ENCODE data around the gene MOB2. TPM values are rescaled to one million over a fixed set of nuclear protein-coding genes. Genes with fewer than 3 reads are reported as not detected.

MOB2 gene
- total RNA-seq, 1 experiment from 2014 or later, result 11.1 TPM

- no peak for DNase-seq (ENCODE audit: extremely low read depth, low read depth)
Observed at GRCh38 chr11:1459764-1460395, 26.7 kb downstream of the MOB2 start.

- DNase-seq (ENCODE audit: extremely low read depth, low read depth), result no peak
Observed at GRCh38 chr11:1459219-1459575, 27.4 kb downstream of the MOB2 start.

GRCh38 chr11:1458340-1459218 is 28.0 kb downstream of the MOB2 start:
- DNase-seq (ENCODE audit: extremely low read depth, low read depth), result no peak

GRCh38 chr11:1457856-1458255 is 28.7 kb downstream of the MOB2 start:
- DNase-seq (ENCODE audit: extremely low read depth, low read depth), result no peak

GRCh38 chr11:1457326-1457680 is 29.3 kb downstream of the MOB2 start:
- no peak for DNase-seq (ENCODE audit: extremely low read depth, low read depth)

- DNase-seq (ENCODE audit: extremely low read depth, low read depth), result no peak
Observed at GRCh38 chr11:1456596-1457325, 29.8 kb downstream of the MOB2 start.

GRCh38 chr11:1456176-1456575 is 30.4 kb downstream of the MOB2 start:
- no peak for DNase-seq (ENCODE audit: extremely low read depth, low read depth)

GRCh38 chr11:1455763-1456060 is 30.9 kb downstream of the MOB2 start:
- DNase-seq (ENCODE audit: extremely low read depth, low read depth), result no peak

GRCh38 chr11:1455032-1455762 is 31.4 kb downstream of the MOB2 start:
- DNase-seq (ENCODE audit: extremely low read depth, low read depth), result no peak

- DNase-seq (ENCODE audit: extremely low read depth, low read depth), result no peak
Observed at GRCh38 chr11:1454576-1454975, 32.0 kb downstream of the MOB2 start.

- no peak for DNase-seq (ENCODE audit: extremely low read depth, low read depth)
Observed at GRCh38 chr11:1453611-1454034, 33.0 kb downstream of the MOB2 start.

GRCh38 chr11:1452744-1453143 is 33.8 kb downstream of the MOB2 start:
- no peak for DNase-seq (ENCODE audit: extremely low read depth, low read depth)

- no peak for DNase-seq (ENCODE audit: extremely low read depth, low read depth)
Observed at GRCh38 chr11:1451781-1452470, 34.7 kb downstream of the MOB2 start.

- DNase-seq (ENCODE audit: extremely low read depth, low read depth), result no peak
Observed at GRCh38 chr11:1450949-1451710, 35.4 kb downstream of the MOB2 start.

- no peak for DNase-seq (ENCODE audit: extremely low read depth, low read depth)
Observed at GRCh38 chr11:1450344-1450875, 36.2 kb downstream of the MOB2 start.

- DNase-seq (ENCODE audit: extremely low read depth, low read depth), result no peak
Observed at GRCh38 chr11:1449490-1450243, 36.9 kb downstream of the MOB2 start.

- DNase-seq (ENCODE audit: extremely low read depth, low read depth), result no peak
Observed at GRCh38 chr11:1448882-1449281, 37.7 kb downstream of the MOB2 start.

GRCh38 chr11:1447845-1448825 is 38.4 kb downstream of the MOB2 start:
- DNase-seq (ENCODE audit: extremely low read depth, low read depth), result no peak

All from NCI-H460 (cell line).